Body of pancreas (tissue), 4 donors: Measurements from ENCODE around the gene ZNF576. TPM values are rescaled to one million over a fixed set of nuclear protein-coding genes. Genes with fewer than 3 reads are reported as not detected.

ENCODE experiments used
- ATAC-seq: fragments of 150-250 bp; one replicate; pipeline ENCODE4 v1.9.1; 2016
- DNase-seq, 4 donors: peaks; one replicate each; pipeline ENCODE4 v3.0.0-alpha.2; 2019
- H3K27ac ChIP-seq, 4 donors: fragments of 200-600 bp; sonication (generic); 1 replicate in 3 of 4; 2 replicates in 1 of 4; pipeline versions ENCODE4 v1.5.1 to v1.6.1; 2016 to 2019; ENCODE audit warnings: mild to moderate bottlenecking in 1 of 4, mixed read lengths in 1 of 4, moderate library complexity in 1 of 4
- H3K27me3 ChIP-seq, 2 donors: fragments of 200-600 bp; sonication (generic); one replicate each; pipeline ENCODE4 v1.6.0; 2016; ENCODE audit warnings: mild to moderate bottlenecking in 1 of 2
- H3K36me3 ChIP-seq, 2 donors: fragments of 200-600 bp; sonication (generic); replicated peaks in 1 of 2; 2 replicates each; pipeline ENCODE4 v1.5.1; 2016; ENCODE audit warnings: low read depth in 2 of 2; ENCODE audit not compliant: insufficient read depth in 1 of 2
- H3K4me1 ChIP-seq: fragments of 200-600 bp; sonication (generic); one replicate; pipeline ENCODE4 v1.6.0; 2016
- H3K4me3 ChIP-seq, 2 donors: fragments of 200-600 bp; sonication (generic); 1 replicate in 1 of 2; 2 replicates in 1 of 2; pipeline ENCODE4 v1.5.1; 2016 to 2019
- H3K9me3 ChIP-seq, 3 donors: fragments of 200-600 bp; sonication (generic); 1 replicate in 2 of 3; 2 replicates in 1 of 3; pipeline ENCODE4 v1.5.1; 2016
- POLR2A ChIP-seq, 3 donors: fragments of 450-650 bp; IDR thresholded peaks; one replicate each; pipeline ENCODE4 v1.6.1; 2016; ENCODE audit warnings: antibody characterized with exemption in 3 of 3, mild to moderate bottlenecking in 2 of 3
- WGBS, 2 donors: methylation state at CpG; one replicate each; pipeline ENCODE4 v1.1.5; 2017; 5-methylcytosine and 5-hydroxymethylcytosine counted together
- intact Hi-C: fragments of 100-400 bp; cut with DNase I; formaldehyde crosslinking; loops from one replicate; pipeline ENCODE4 v1.15.1; 2023
- total RNA-seq, 2 donors: library from RNA; depleted of rRNA; stranded (reverse); fragments of >200 nt; gene quantifications; one replicate each; pipeline ENCODE4 v1.1.0, GENCODE V29; 2016
- TF ChIP-seq, protein P1 (sequence below), 7 experiments: fragments of 450-650 bp in 4 of 7; fragments of 200-600 bp in 3 of 7; sonication (generic) in 3 of 7; IDR thresholded peaks; one replicate each; pipeline ENCODE4 v1.5.1; 2016 to 2019; ENCODE audit warnings: antibody characterized with exemption in 7 of 7

Gene ZNF576
- total RNA-seq, 2 donors from 2014 or later = 4.6 to 8.6 TPM

DNA sequence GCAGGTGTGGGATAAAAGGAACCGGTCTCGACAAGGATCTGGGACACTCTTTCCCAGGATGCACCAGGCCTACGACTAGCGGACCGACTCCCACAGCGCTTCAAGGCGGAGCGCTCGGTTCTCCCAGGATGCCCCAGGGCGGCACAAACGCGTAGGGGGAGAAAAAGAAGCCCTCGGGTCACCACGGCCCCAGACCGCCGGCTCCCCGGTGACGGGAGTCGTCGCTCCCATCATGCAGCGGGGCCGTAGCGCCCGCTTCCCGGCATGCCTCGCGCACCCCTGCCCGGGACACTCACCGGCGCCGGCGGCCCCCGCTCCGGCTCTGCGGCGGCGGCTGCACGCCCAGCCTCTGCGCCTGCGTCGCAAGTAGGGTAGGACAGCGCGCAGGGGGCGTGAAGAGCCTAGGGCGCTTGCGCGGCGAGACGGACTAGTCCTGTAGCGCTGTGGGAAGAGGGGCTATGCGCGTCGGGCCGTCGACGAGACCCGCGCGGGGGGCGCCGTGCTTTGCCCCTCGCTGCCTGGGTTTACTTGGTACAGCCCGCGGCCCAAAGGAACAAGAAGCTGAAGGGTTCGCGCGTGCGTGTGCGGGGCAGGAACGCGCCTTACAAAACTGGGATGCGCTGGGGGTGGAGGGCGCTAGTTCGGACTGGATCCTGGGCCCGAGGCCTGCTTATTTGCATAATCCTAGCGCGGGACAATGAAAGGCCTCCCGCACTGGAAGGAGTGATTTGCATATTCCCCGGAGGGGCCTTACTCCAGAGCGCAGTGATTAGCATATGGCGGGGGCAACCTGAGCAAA lies 23.1 kb downstream of the ZNF576 start, which contains the start of gene ZNF428:
Gene ZNF428, minus strand, starts transcription at position 368 of the 799 bp plus-strand sequence. CDS start 5,325 bp downstream, outside the sequence.
- no peaks in the 10 kb centered on the region for H3K27me3 ChIP-seq
- H3K9me3 ChIP-seq = no peaks in the 10 kb centered on the region
- no peaks in the 10 kb centered on the region for H3K36me3 ChIP-seq
- ATAC-seq (peak; percentile 86), DNase-seq (peak; percentile 80 to 89 (median 88))
- H3K27ac ChIP-seq = peak within 1 kb of the TSS; percentile 89 to 97 (median 92)
- peak within 1 kb of the TSS; percentile 48 to 74 for H3K4me3 ChIP-seq
- intact Hi-C loops = no loop called here
- peaks cover 28% of the 10 kb centered on the region for H3K4me1 ChIP-seq
- 0 to 1% methylated on average over 14 to 80 of the region's 81 CpGs for WGBS, 2 donors
- TF ChIP-seq, protein P1, sequence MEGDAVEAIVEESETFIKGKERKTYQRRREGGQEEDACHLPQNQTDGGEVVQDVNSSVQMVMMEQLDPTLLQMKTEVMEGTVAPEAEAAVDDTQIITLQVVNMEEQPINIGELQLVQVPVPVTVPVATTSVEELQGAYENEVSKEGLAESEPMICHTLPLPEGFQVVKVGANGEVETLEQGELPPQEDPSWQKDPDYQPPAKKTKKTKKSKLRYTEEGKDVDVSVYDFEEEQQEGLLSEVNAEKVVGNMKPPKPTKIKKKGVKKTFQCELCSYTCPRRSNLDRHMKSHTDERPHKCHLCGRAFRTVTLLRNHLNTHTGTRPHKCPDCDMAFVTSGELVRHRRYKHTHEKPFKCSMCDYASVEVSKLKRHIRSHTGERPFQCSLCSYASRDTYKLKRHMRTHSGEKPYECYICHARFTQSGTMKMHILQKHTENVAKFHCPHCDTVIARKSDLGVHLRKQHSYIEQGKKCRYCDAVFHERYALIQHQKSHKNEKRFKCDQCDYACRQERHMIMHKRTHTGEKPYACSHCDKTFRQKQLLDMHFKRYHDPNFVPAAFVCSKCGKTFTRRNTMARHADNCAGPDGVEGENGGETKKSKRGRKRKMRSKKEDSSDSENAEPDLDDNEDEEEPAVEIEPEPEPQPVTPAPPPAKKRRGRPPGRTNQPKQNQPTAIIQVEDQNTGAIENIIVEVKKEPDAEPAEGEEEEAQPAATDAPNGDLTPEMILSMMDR (IDR thresholded peaks at IDR 0.05) = peak in 1 of 7 experiments; percentile 4
- TF ChIP-seq POLR2A (IDR thresholded peaks at IDR 0.05) = peak; percentile 73 to 79 (median 78)

DNA sequence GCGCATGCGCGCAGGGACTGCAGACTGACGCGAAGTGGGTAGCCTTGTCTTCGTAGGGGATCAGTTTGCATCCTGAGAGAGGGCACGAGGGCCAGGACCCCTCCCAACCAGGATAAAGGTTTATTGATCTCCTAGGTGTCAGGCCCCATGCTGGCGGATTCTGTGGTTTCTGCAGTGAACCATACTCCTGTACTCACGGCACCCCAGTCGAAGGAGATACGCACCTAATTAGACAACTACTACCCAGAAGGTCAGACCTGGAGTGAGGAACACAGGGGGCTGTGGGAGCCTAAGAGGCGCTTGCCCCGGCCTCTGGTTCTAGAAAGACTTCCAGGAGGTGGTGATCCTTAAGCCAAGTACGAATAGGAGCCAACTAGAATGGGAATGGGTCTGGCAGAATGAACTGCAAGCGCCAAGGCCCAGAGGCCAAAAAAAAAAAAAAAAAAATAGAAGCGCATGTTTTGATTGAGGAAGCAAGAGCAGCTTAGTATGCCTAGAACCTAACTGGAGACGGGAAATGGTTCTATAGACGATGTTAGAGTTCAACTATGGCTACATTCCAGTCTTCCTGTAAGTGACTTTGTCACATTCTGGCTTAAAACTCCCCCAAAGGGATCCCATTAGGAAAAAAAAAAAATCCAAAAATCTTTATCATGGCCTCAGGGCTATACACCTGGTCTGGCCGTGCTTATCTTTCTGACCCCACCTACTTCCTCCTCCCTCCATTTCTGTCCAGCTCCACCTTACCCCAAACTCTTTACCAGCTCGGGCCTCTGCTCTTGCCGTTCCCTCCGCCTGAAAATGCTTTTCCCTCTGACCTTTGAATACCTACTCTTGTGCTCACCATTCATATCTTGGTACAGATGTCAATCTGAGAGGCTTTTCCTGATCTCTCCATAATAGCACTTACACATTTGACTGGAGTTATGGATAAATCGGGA lies 23.9 kb downstream of the ZNF576 start:
- TF ChIP-seq POLR2A (IDR thresholded peaks at IDR 0.05) = no peak
- TF ChIP-seq, protein P1 (IDR thresholded peaks at IDR 0.05) = no peak
- intact Hi-C loops = no loop called here
- no peak for DNase-seq
- Histone ChIP-seq H3K27ac (peak overlapping the region; percentile 89 to 97 (median 92)), H3K4me3 (peak overlapping the region; percentile 48 to 74), H3K27me3 (no peaks in the 10 kb centered on the region), H3K4me1 (peaks cover 27% of the 10 kb centered on the region), H3K9me3 (no peaks in the 10 kb centered on the region), H3K36me3 (no peaks in the 10 kb centered on the region)
- peak; percentile 3 for ATAC-seq
- 35 to 61% methylated on average over 14 to 23 of the region's 23 CpGs for WGBS, 2 donors

DNA sequence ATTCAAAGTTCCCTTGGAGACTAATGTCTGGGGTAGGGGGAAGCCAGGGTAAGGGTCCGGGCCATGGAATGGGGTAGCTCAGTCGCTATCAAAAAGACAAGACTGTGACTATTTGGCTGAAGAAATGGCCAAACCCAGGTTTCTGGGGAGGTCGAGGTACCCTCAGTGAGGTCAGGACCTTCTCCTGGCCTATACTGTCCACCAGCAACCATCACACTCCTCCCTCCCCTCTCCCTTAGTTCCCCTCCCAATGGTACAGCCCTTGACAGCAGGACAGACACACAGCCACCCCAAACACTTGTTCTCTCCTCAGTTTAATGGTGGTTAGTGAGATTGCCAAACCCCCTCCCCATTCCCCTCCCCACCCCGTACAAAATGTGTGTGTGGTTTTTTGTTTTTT lies 25.7 kb downstream of the ZNF576 start:
- intact Hi-C loops = no loop called here
- TF ChIP-seq, protein P1 (IDR thresholded peaks at IDR 0.05) = no peak
- TF ChIP-seq POLR2A (IDR thresholded peaks at IDR 0.05) = no peak
- Histone ChIP-seq H3K36me3 (no peaks in the 10 kb centered on the region), H3K27me3 (no peaks in the 10 kb centered on the region), H3K4me3 (no peak overlapping the region), H3K4me1 (peaks cover 17% of the 10 kb centered on the region), H3K9me3 (no peaks in the 10 kb centered on the region), H3K27ac (no peak overlapping the region)
- DNase-seq (no peak), ATAC-seq (no peak)
- WGBS, 2 donors = 75 to 83% methylated on average over 4 of the region's 4 CpGs

DNA sequence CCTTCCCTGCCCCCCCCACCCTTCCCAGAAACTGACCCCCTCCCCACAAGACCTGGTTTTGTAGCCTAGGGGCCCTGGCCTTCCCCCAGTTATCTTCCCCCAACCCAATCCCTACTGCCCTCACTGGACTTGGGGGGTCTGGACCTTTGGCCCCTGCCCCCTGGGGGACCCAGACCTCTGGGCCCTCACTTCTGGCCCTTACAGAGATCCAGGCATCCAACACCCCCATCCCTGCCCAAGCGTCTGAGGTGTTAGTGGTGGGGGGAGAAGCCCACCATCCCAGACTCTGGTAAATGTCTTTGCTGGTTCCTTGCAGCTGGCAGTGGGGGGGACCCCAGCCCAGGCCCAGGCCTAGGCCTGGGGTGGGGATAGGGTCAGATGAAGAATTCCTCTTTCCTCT lies 26.6 kb downstream of the ZNF576 start:
- intact Hi-C loops = no loop called here
- 100% methylated on average over 1 of the region's 1 CpG for WGBS, 2 donors
- no peaks in the 10 kb centered on the region for H3K36me3 ChIP-seq
- no peak for TF ChIP-seq POLR2A (IDR thresholded peaks at IDR 0.05)
- TF ChIP-seq, protein P1 (IDR thresholded peaks at IDR 0.05) = no peak
- no peaks in the 10 kb centered on the region for H3K9me3 ChIP-seq
- no peaks in the 10 kb centered on the region for H3K27me3 ChIP-seq
- DNase-seq (no peak), ATAC-seq (no peak)
- no peak overlapping the region for H3K4me3 ChIP-seq
- peaks cover 17% of the 10 kb centered on the region for H3K4me1 ChIP-seq
- no peak overlapping the region for H3K27ac ChIP-seq
